ENCODE measurements around the gene GNAI3. TPM values are rescaled to one million over a fixed set of nuclear protein-coding genes. Genes with fewer than 3 reads are reported as not detected.

Gene GNAI3
- polyA plus RNA-seq, 1 donor from 2014 or later: 10.6 TPM

DNA sequence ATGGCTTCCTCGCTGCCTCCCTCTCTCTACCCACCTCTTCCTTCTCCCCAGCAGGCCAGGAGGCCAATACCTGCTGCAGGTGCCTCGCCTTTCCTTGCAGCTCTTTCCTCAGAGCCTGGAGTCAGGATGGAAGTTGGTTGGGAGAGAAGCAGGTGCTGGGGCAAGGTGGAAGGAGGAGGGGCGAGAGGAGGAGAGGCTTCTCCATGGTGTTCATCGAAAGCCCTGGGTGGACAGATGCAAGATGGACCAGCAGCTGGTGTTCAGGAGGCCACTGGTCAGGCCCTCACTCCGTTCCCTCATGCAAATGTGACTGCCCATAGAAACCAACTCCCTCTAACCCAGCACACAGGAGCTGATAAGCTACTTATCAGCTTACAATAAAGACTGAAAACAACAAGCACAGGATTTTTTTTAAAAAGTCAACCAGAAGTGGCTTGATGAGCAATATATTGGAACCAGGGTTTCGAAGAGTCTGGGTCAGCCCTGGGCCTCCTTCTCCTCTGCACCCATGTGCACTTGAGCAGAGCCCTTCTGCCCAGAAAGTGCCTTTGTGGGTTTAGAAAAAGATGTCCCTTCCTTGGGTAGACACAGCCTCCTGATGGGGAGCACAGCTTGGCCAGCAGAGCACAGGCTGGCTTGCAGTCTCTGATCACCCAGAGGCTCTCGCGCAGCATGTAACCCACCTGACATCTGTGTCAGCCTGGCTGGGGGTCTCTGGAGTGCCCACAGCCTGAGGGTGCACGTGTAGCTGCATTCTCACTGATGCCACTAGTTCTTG, 90.8 kb downstream of the GNAI3 start:
- H3K9me3 ChIP-seq (ENCODE audit: low read length): no peaks in the 10 kb centered on the region
- no peaks in the 10 kb centered on the region for H3K79me2 ChIP-seq (replicated peaks; ENCODE audit: insufficient read depth, low read length)
- H3K27me3 ChIP-seq (ENCODE audit: insufficient read depth, low read depth, low read length): no peaks in the 10 kb centered on the region
- no peak overlapping the region for H3K27ac ChIP-seq (ENCODE audit: low read length)
- H3K9ac ChIP-seq (ENCODE audit: low read length): no peak overlapping the region
- H2AFZ ChIP-seq (ENCODE audit: low read depth, low read length): no peak overlapping the region
- no peak overlapping the region for H3K4me3 ChIP-seq (ENCODE audit: low read length)
- no peaks in the 10 kb centered on the region for H4K20me1 ChIP-seq (ENCODE audit: insufficient read depth)
- no peaks in the 10 kb centered on the region for H3F3A ChIP-seq (ENCODE audit: insufficient read depth, low read length, poor library complexity, severe bottlenecking)
- H3K36me3 ChIP-seq (ENCODE audit: insufficient read depth, low read length): no peaks in the 10 kb centered on the region
- TF ChIP-seq RAD21 (conservative IDR thresholded peaks at IDR 0.05) (no peak), POLR2AphosphoS5 (IDR thresholded peaks at IDR 0.05) (no peak), SMC3 (conservative IDR thresholded peaks at IDR 0.05; ENCODE audit: poor library complexity) (no peak), MXI1 (conservative IDR thresholded peaks at IDR 0.05; ENCODE audit: poor library complexity, severe bottlenecking) (no peak), TAF1 (IDR thresholded peaks at IDR 0.05; ENCODE audit: low read depth) (no peak), EP300 (conservative IDR thresholded peaks at IDR 0.05; ENCODE audit: poor library complexity, severe bottlenecking) (no peak), EZH2 (IDR thresholded peaks at IDR 0.05; ENCODE audit: borderline replicate concordance, insufficient read depth, low read length, poor library complexity, severe bottlenecking) (no peak)
- TF ChIP-seq, protein P1, sequence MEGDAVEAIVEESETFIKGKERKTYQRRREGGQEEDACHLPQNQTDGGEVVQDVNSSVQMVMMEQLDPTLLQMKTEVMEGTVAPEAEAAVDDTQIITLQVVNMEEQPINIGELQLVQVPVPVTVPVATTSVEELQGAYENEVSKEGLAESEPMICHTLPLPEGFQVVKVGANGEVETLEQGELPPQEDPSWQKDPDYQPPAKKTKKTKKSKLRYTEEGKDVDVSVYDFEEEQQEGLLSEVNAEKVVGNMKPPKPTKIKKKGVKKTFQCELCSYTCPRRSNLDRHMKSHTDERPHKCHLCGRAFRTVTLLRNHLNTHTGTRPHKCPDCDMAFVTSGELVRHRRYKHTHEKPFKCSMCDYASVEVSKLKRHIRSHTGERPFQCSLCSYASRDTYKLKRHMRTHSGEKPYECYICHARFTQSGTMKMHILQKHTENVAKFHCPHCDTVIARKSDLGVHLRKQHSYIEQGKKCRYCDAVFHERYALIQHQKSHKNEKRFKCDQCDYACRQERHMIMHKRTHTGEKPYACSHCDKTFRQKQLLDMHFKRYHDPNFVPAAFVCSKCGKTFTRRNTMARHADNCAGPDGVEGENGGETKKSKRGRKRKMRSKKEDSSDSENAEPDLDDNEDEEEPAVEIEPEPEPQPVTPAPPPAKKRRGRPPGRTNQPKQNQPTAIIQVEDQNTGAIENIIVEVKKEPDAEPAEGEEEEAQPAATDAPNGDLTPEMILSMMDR (IDR thresholded peaks at IDR 0.05; ENCODE audit: poor library complexity, severe bottlenecking): no peak
- TF ChIP-seq, protein P2, sequence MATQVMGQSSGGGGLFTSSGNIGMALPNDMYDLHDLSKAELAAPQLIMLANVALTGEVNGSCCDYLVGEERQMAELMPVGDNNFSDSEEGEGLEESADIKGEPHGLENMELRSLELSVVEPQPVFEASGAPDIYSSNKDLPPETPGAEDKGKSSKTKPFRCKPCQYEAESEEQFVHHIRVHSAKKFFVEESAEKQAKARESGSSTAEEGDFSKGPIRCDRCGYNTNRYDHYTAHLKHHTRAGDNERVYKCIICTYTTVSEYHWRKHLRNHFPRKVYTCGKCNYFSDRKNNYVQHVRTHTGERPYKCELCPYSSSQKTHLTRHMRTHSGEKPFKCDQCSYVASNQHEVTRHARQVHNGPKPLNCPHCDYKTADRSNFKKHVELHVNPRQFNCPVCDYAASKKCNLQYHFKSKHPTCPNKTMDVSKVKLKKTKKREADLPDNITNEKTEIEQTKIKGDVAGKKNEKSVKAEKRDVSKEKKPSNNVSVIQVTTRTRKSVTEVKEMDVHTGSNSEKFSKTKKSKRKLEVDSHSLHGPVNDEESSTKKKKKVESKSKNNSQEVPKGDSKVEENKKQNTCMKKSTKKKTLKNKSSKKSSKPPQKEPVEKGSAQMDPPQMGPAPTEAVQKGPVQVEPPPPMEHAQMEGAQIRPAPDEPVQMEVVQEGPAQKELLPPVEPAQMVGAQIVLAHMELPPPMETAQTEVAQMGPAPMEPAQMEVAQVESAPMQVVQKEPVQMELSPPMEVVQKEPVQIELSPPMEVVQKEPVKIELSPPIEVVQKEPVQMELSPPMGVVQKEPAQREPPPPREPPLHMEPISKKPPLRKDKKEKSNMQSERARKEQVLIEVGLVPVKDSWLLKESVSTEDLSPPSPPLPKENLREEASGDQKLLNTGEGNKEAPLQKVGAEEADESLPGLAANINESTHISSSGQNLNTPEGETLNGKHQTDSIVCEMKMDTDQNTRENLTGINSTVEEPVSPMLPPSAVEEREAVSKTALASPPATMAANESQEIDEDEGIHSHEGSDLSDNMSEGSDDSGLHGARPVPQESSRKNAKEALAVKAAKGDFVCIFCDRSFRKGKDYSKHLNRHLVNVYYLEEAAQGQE (IDR thresholded peaks at IDR 0.05; ENCODE audit: borderline replicate concordance): no peak
- H3K4me2 ChIP-seq (ENCODE audit: low read length): no peak overlapping the region
- no peaks in the 10 kb centered on the region for H3K9me2 ChIP-seq (ENCODE audit: insufficient read depth, low read length)

DNA sequence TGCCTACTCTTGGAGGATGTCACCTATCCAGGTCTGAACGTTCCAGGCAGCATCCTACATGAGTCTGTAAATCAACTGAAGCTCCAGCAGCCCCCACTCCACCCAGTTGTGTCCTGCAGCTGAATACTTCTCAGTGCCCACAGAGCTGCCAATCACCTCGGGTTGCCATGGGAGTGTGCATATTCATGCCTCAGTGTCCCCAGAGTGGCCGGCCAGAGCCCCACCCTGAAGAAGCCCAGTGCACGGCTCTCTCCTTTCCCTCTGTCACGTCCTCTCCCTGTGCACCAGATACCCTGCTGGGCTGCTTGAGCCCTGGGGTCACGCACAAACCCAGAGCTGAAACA, 91.4 kb downstream of the GNAI3 start:
- H3K79me2 ChIP-seq (replicated peaks; ENCODE audit: insufficient read depth, low read length): no peaks in the 10 kb centered on the region
- TF ChIP-seq EP300 (conservative IDR thresholded peaks at IDR 0.05; ENCODE audit: poor library complexity, severe bottlenecking): no peak
- no peak for TF ChIP-seq TAF1 (IDR thresholded peaks at IDR 0.05; ENCODE audit: low read depth)
- TF ChIP-seq EZH2 (IDR thresholded peaks at IDR 0.05; ENCODE audit: borderline replicate concordance, insufficient read depth, low read length, poor library complexity, severe bottlenecking): no peak
- TF ChIP-seq MXI1 (conservative IDR thresholded peaks at IDR 0.05; ENCODE audit: poor library complexity, severe bottlenecking): no peak
- TF ChIP-seq SMC3 (conservative IDR thresholded peaks at IDR 0.05; ENCODE audit: poor library complexity): no peak
- TF ChIP-seq POLR2AphosphoS5 (IDR thresholded peaks at IDR 0.05): no peak
- no peak for TF ChIP-seq RAD21 (conservative IDR thresholded peaks at IDR 0.05)
- TF ChIP-seq, protein P1 (IDR thresholded peaks at IDR 0.05; ENCODE audit: poor library complexity, severe bottlenecking): no peak
- TF ChIP-seq, protein P2 (IDR thresholded peaks at IDR 0.05; ENCODE audit: borderline replicate concordance): no peak
- H3K27ac ChIP-seq (ENCODE audit: low read length): no peak overlapping the region
- no peaks in the 10 kb centered on the region for H4K20me1 ChIP-seq (ENCODE audit: insufficient read depth)
- no peaks in the 10 kb centered on the region for H3F3A ChIP-seq (ENCODE audit: insufficient read depth, low read length, poor library complexity, severe bottlenecking)
- no peak overlapping the region for H3K4me3 ChIP-seq (ENCODE audit: low read length)
- no peak overlapping the region for H2AFZ ChIP-seq (ENCODE audit: low read depth, low read length)
- H3K36me3 ChIP-seq (ENCODE audit: insufficient read depth, low read length): no peaks in the 10 kb centered on the region
- no peak overlapping the region for H3K4me2 ChIP-seq (ENCODE audit: low read length)
- H3K9ac ChIP-seq (ENCODE audit: low read length): no peak overlapping the region
- no peaks in the 10 kb centered on the region for H3K9me2 ChIP-seq (ENCODE audit: insufficient read depth, low read length)
- H3K27me3 ChIP-seq (ENCODE audit: insufficient read depth, low read depth, low read length): no peaks in the 10 kb centered on the region
- no peaks in the 10 kb centered on the region for H3K9me3 ChIP-seq (ENCODE audit: low read length)

All from neural cell (in vitro differentiated cells).